Subcutaneous adipose tissue (tissue), 4 donors: Measurements from ENCODE around the gene PDZK1IP1. TPM values are rescaled to one million over a fixed set of nuclear protein-coding genes. Genes with fewer than 3 reads are reported as not detected.

Experiments used
- CTCF ChIP-seq: fragments of 450-650 bp; IDR thresholded peaks from one replicate; pipeline ENCODE4 v1.5.1; 2016; ENCODE audit warnings: low read depth, mild to moderate bottlenecking, control low read depth, antibody characterized with exemption, moderate library complexity
- total RNA-seq, 4 donors: library from RNA; depleted of rRNA; stranded (reverse); fragments of >200 nt; gene quantifications; one replicate each; pipeline ENCODE4 v1.1.0, GENCODE V29; 2016

The PDZK1IP1 gene
- total RNA-seq, 4 donors from 2014 or later = 0.85 to 11.3 (median 3.8) TPM; not detected in 1

GRCh38 chr1:47222476-47222875, 32.6 kb upstream of the PDZK1IP1 start:
- TF ChIP-seq CTCF = no peak

GRCh38 chr1:47219590-47220220, 29.9 kb upstream of the PDZK1IP1 start:
- no peak for TF ChIP-seq CTCF

GRCh38 chr1:47219001-47219400, 29.2 kb upstream of the PDZK1IP1 start:
- no peak for TF ChIP-seq CTCF

- no peak for TF ChIP-seq CTCF
Measured at GRCh38 chr1:47216278-47217059, 26.6 kb upstream of the PDZK1IP1 start.

- TF ChIP-seq CTCF = no peak
Measured at GRCh38 chr1:47215713-47216112, 25.9 kb upstream of the PDZK1IP1 start.

GRCh38 chr1:47214549-47214948, 24.7 kb upstream of the PDZK1IP1 start:
- TF ChIP-seq CTCF = no peak

- no peak for TF ChIP-seq CTCF
Measured at GRCh38 chr1:47213230-47213963, 23.6 kb upstream of the PDZK1IP1 start.
